NCI-H526 treated with DMSO at 0.1 percent for 48 hours (cell line): Measurements from ENCODE around the gene AGBL4.

Experiments used
- DNase-seq: peaks from one replicate; lab custom pipeline; 2025; lab: John Stamatoyannopoulos, UW

Gene AGBL4

GRCh38 chr1:49183489-49183888 lies 840.3 kb downstream of the AGBL4 start:
- DNase-seq = no peak

DNA sequence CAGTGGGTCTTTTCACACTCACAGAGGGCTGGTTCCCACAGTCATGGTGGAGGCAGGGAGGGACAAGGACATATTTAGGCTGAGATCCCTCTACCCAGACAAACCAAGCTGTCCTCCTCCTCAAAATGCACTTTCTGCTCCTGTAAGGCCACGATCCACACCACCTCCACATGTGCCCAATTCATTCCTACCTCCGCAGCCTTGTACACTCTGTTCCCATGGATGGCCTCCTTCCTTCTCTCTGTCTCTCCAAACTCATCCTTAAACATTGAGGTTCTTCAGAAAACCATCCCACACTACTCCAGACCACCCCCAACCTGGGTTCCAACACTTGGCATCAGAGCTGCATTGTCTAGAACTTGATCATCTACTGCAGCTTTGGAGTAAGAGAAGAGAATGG lies 842.7 kb downstream of the AGBL4 start:
- DNase-seq = no peak

- no peak for DNase-seq
Observed at GRCh38 chr1:49171941-49172593, 851.7 kb downstream of the AGBL4 start.

DNA sequence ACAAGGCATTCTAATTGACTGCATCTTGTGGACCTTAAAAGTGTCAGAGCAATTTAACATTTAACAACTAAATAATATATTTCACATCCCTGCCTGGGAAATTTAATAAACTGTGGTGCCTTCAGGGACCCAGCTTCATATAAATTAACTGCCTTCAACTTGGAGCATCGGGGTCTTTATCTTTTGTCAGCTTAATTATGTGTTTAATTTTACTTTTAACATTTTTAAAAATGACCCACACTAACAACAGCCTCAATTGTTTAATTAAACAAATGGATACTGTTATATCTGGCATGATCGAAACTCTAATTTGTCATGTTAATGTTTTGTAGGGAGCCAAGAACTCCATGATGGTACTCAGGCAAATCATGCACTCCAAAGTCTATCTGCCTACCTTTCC lies 857.7 kb downstream of the AGBL4 start:
- DNase-seq = no peak

GRCh38 chr1:49163031-49163430 lies 860.7 kb downstream of the AGBL4 start:
- no peak for DNase-seq

- DNase-seq = no peak
Observed at GRCh38 chr1:49160677-49161076, 863.1 kb downstream of the AGBL4 start.

GRCh38 chr1:49136738-49137251 lies 887.0 kb downstream of the AGBL4 start:
- no peak for DNase-seq

GRCh38 chr1:49125746-49126145 lies 898.0 kb downstream of the AGBL4 start:
- no peak for DNase-seq

- no peak for DNase-seq
Observed at GRCh38 chr1:49111931-49112330, 911.8 kb downstream of the AGBL4 start.

- DNase-seq = no peak
Observed at GRCh38 chr1:49106445-49106844, 917.3 kb downstream of the AGBL4 start.

GRCh38 chr1:49104575-49104974 lies 919.2 kb downstream of the AGBL4 start:
- DNase-seq = peak; percentile 22

GRCh38 chr1:49102752-49103151 lies 921.0 kb downstream of the AGBL4 start:
- no peak for DNase-seq

- DNase-seq = no peak
Observed at GRCh38 chr1:49098866-49099265, 924.9 kb downstream of the AGBL4 start.

GRCh38 chr1:49086327-49086726 lies 937.4 kb downstream of the AGBL4 start:
- DNase-seq = no peak

DNA sequence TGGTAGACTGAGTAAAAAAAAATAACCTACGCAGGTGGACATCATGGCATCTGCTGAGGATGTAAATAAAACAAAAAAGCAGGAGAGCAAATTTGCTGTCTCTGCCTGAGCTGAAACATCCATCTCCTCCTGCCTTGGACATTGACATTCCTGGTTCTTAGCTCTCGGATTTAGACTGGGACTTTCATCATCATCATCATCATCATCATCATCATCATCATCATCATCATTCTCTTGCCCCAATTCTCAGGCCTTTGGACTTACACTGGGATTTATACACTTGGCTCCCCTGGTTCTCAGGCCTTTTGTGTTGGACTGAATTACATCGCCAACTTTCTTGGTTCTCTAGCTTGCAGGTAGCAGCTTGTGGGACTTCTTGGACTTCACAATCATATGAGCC lies 938.7 kb downstream of the AGBL4 start:
- no peak for DNase-seq

DNA sequence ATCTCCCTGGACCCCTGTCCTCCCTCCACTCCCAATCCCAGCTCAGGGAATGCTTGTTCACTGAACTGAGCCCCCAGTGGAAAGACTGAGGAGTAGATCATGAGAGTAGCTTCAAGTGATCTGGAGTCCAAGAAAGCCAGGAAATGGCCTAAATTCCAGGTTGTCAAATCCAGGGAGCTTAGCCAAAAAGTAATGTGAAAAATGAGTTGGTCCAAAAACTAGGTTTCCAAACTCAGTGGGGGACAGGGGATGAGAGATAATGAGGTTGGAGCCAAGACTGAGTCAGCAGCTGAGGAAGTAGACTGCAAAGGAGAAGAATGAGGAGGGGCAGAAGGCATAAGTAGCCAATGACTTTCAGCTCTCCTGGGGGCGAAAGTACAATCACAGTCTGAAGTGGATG lies 963.0 kb downstream of the AGBL4 start:
- DNase-seq = no peak

- no peak for DNase-seq
Observed at GRCh38 chr1:49059087-49059486, 964.7 kb downstream of the AGBL4 start.

DNA sequence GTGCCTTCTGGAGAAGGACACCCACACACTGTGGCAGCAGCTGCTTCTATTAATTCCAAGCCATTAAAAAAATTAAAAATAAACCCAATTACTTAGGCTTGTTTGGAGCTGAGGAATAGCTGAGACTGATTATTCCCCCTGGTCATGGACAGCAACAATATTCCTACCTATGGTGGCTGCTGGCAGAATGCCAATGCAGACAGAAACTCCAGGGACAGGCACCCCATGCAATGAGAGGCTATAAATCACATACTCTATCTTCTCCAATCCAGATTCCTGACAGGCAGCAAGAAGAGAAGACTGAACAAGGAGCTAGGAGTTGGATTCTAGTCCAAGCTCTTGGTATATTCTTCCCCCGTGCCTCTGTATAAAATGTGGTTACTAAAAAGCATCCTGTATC lies 971.7 kb downstream of the AGBL4 start:
- DNase-seq = no peak

DNA sequence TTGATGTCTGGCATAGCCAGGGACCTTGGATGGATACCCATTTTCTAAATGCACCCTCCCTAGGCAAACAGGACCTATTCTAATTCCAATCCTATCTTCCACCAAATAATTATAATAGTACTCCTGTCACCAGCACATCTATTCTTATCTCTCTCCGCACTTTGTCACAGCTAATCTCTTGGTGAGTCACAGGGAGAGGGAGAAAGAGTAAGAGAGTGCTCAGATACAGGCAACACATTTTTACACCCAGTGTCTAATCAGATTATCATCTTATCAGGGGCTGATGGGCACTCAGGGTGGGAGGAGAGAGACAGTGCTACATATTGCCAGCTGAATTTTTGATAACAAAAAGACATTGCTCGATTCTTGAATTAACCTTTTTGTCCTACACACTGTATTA lies 972.1 kb downstream of the AGBL4 start:
- DNase-seq = no peak

DNA sequence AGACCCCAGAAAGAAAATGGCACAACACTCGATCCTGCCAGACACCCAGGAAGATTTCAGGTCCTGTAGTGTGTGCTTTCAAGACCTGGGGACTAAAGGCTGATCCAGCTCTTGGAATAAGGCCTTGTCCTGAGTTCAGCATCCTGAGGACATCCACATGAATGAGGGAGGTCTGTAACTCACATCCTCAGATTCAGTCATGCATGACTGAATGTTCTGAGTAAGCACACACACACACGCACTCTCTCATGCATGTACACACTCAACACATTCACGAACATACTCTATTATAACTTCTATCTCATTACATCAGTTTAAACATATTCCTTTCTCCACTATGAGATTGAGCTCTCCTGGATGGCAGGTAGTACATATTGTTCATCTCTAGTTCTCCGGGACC lies 973.7 kb downstream of the AGBL4 start:
- DNase-seq = no peak

DNA sequence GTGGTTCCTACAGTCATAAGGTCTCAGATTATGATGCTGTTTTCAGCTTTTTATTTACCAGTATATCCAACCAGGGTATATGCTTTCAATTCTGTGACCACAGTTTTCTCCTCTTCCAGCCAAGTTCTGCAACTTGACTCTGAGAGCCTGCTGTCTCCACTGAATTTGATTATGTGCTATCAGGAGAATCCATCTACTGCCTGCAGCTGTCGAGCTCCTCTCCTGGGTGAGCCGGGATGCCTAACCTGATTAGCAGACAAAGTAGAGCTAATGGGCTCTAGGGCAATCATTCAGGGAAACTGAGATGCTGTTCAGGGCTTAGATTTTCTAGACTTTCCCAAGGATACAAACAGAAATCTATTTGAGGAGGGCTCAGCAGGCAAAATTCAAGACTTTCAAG lies 975.6 kb downstream of the AGBL4 start:
- no peak for DNase-seq

DNA sequence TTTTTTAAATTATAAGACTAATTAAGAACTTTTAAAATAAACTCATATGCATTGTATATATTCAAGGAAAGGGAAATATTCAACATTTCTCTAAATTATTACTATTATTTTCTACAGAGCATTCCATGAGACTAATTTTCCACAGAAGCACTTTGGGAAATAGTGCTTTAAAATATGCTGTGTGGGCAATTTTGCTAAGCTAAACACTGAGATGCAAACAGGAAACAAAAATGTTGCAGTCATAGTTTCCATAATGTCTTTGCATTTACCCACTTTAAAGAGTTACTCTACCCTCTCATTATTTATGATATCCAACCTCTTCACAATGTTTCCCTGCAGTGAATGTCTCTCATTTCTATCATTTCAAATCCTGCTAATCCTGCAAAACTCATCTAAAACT lies 977.4 kb downstream of the AGBL4 start:
- DNase-seq = no peak

DNA sequence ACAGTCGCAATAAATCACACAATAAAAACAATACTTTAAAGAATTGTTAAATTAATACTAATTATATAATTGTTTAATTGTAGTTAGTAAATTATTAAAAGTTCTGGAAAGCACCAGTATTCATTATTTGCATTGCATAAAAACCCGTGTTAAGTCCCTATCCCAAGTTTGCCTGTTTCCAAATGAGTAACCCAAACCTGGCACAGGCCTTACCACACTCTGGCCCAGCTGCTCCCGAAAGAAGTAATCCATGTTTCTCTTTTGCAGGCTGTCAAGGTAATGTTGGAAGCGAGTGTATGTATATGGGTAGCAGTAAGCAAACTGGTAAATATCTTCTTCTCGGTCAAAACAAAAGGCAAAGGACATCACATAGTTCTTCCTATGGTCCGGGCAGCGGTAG lies 978.4 kb downstream of the AGBL4 start:
- no peak for DNase-seq

- no peak for DNase-seq
Observed at GRCh38 chr1:49036700-49037099, 987.1 kb downstream of the AGBL4 start.
